Head of caudate nucleus (tissue), 42 donors: Measurements from ENCODE around the gene GRIA3.
A peak's percentile ranks its signal among the peaks of the same experiment; 100 is the strongest.
"Not testable (repeated sequence)": the region's sequence is repeated elsewhere in the genome, so short reads cannot be mapped to it uniquely, and the experiment has no call there.

Experiments
- DNase-seq, 42 donors: peaks; one replicate each; pipeline versions ENCODE4 v3.0.0 to v3.0.0-alpha.2; 2020 to 2021; ENCODE audit warnings: mixed read lengths in 7 of 42
- intact Hi-C: fragments of 100-400 bp; cut with DNase I; formaldehyde crosslinking; loops from one replicate; pipeline ENCODE4 v1.15.0; 2022

Gene GRIA3

DNA sequence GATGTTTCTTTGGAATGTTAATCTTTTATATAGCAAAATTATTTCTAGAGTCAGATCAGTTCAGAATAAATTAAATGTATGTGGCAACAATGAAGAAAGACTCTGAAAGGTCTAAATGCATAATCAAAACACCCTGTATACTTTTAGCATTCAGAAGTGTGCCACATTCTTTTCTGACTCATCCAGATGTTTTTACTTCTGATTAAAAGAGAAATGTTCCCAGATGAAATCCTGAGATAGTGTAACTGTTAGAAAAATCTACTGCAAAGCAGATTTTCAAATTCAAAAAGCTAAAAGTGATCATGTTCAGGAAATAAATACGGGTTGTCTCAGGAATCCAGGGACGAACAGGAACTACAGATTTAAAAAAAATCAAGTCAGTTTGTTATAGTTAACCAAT, 241.4 kb downstream of the GRIA3 start:
- DNase-seq: no peak
- intact Hi-C loops: loop anchor here (10.0 kb wide), 1 partner anchor 241 kb away; the partner anchor contains the start of gene GRIA3

DNA sequence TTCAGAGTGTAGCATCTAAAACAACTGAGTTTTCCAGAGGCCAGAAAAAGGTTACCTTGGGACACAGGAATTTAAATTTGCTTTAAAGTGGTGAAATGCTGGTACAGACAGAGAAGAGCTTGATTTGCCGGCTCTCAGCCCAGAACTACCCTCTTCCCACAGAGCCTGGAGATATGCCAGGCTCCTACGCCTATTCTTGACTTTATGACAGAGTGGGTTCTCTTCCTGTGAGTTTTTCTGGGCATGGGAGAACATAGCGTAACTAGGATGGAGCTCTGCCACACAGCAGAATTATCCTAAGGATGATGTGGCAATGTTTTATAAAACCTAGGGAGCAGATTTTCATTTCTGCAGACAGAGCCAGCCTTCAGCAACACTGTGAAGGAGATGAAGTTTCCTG, 241.8 kb downstream of the GRIA3 start:
- DNase-seq: peak in 30 of 42 donors; percentile 4 to 64 (median 26)

DNA sequence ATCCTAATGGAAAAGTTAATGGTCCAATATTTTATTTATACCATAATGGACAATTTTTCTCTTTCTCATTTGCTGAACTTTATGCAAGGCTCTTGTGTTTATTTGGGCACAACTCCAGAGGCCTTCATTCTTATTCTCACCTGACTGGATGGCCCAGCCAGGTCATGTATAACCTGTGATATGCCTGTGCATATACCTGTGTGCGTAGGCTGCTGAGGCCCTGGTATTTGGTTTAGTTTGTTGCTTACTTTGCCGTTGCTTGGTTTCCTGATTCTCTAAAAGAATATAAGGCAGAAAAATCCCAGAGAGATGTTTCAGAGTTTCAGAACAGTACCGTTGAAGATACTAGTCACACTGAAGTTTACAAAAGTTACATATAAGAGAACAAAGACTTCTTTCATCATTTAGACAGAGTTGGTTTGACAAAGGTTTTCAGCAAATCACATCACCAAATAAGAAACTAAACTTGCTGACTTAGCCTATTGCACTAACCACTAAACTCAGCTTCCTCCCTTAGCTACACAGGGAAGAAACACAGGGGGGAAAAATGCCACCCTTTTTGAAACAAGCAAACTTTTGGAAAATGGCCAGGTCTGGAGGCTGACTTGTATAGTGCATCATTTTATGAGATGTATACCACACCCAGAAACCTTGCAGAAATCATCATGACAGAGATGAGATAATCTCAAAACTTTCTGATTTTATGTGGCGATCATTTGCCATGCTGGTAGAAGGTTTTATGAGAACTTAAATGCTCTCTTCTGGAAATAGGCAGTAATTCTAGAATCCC, 248.5 kb downstream of the GRIA3 start:
- no peak for DNase-seq
- intact Hi-C loops: no loop called here

More for the DNA sequence above, 241.8 kb downstream of the GRIA3 start:
- intact Hi-C loops: loop anchor here (10.0 kb wide), 1 partner anchor 241 kb away; the partner anchor contains the start of gene GRIA3

DNA sequence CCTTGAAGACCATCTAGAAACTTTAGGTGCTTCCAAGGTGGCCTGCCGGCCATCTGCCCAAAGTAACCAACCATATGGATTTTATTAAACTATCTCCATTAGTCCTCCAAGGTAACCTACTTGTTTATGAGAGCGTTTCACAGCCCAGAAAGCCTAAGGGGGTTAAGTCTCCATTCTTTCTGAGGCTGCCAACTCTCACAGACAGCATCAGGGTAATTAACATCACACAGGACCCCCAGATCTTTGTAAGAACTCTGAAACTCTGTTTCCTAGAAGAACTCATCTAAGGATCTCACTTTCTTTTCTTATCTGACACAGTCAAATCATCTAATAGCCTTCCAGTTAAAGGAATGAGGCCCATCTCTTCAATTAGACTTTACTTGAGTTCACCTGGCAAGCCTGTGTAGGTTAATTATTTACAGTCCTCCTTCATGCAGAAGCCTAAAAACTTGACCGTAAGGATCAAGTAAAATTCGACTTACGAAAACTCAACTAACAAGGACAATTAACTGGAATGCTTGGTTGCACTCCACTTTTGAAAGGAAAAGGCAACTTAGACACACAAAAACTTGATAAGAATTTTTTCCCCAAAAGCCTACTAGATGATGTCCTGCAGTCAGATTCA, 252.5 kb downstream of the GRIA3 start:
- intact Hi-C loops: no loop called here
- no peak for DNase-seq

DNA sequence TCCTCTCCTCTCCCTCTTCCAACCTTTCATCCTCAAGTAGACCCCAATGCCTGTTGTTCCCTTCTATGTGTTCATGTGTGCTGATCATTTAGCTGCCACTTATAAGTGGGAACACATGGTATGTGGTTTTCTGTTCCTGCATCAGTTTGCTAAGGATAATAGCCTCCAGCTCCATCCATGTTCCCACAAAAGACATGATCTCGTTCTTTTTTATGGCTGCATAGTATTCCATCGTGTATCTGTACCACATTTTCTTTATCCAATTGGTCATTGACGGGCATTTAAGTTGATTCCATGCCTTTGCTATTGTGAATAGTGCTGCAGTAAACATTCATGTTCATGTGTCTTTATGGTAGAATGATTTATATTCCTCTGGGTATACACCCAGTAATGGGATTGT, 255.8 kb downstream of the GRIA3 start:
- intact Hi-C loops, DNase-seq: not testable (repeated sequence)

DNA sequence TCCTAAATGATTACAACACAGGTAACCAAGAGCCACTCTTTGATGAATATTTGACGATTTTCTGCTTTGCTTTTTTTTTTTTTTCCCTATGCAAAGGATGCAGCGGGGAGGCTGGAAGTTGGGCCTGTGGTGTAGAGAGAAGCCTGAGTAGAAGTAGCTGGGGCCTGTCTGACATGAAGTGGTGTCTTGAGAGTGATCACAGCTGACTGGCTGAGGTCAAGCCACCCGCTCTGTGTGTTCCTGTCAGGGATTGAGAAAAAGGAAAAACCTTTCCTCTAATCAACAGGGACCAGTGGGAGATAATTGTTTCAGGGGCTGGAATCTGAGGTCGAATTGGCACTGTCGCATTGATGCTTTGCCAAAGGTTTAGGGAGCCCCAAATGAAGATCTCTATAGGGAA, 258.7 kb downstream of the GRIA3 start:
- intact Hi-C loops: no loop called here
- DNase-seq: no peak

DNA sequence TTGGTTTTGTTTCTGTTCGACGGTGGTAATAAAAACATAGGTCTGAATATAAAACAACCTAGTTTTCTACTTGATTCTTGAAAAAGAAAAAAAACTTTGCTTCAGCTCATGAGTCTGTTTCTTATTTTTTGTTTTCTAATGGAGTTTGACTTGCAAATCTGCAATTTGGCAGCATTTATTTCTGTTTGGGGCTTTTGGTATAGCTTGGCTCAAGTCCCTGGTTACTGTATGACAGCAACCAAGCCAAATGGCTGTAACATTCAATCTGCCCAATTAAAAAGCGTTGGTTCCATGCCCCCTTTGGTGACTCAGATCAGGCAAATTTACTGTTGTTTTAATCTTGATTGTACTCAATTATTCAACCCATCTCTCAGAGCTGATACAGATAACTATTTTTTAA, 263.4 kb downstream of the GRIA3 start:
- DNase-seq: no peak
- intact Hi-C loops: no loop called here

DNA sequence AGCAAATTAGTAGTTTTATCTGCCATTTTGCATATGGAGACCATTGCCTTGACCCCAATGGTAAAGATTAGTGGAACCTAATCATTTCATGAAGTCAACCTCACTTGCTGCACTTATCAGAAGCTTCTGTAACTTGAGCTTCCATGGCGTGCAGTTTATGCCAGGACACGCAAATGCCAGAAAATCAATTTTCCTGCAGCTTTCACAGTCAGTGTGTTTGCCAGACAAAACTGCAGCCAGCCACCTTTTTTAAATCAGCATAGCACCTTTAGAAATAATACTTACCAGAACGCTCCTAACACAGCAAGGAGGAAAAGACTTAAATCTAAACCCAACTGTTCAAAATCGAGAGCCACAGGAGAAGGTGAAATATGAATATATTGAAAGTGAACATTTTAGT, 265.3 kb downstream of the GRIA3 start:
- DNase-seq: no peak
- intact Hi-C loops: no loop called here

DNA sequence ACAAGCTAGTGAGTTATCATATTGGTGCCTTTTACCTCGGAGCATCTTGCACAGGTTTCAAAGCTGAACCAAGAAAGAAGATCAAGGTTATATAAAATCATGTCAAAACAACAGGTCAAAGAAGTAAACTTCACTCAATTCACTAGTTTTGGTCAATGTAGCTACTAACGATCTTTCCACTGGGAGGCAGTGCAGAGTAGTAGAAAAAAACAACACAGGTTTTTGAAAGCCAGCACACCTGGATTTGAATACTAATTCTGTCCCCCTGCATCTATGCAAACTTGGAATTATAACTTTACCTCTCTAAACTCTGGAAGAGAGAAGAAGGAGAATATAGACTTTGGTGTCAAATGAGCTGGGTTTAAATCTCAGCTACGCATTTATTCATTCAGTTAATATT, 266.1 kb downstream of the GRIA3 start:
- intact Hi-C loops: no loop called here

DNA sequence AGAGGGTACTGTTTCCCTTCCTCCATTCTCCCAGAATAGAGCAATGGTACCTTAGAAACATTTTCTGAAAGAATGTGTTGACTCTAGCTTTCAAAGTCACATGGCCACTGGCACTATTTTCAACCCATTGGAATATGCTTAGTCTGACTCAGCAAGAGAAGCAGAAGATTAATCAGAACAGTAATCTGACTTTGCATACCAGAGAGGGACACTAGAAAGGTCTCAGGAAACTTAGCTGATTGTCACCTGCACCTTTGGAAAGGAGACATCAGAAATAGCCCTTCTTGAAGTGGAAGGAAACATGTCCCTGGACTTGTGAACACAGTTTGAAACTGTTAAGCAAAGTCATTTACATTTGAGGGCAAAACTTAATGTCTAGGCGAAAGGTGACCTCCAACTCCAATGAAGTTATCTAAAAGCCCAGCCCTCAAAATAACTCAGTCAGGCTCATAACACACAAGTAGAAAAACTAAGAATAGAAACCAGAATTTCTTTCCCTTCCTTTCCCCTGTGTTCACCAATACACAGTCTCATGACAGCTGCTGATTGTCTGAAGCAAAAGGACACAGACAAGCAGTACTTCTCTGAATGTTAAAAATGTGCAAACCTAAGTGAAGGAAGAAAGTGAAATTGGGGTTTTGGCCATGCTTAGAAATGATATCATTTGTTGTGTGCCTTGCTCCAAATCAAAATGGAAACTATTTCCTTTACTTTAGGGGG, 270.8 kb downstream of the GRIA3 start:
- DNase-seq: no peak
- intact Hi-C loops: no loop called here

More for the DNA sequence above, 266.1 kb downstream of the GRIA3 start:
- DNase-seq: no peak

DNA sequence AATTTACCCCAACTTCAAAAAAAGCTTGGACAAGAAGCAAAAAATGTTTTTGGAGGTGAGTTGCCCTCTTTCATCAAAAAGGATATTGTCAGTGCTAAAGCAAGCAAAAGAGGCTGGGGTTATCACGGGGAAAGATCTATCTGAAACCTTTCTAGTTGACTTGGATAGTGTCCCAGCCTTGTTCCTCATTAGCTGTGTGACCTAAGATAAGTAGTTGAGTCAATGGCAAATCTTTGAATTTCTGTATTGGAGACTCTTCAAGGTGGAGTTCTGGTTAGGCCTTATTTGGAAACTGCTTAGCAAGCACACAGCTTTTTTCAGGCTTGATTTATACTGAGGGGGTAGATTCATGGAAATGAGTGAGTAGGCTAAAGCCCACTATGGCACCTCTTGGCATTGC, 271.6 kb downstream of the GRIA3 start:
- intact Hi-C loops: no loop called here
- no peak for DNase-seq

DNA sequence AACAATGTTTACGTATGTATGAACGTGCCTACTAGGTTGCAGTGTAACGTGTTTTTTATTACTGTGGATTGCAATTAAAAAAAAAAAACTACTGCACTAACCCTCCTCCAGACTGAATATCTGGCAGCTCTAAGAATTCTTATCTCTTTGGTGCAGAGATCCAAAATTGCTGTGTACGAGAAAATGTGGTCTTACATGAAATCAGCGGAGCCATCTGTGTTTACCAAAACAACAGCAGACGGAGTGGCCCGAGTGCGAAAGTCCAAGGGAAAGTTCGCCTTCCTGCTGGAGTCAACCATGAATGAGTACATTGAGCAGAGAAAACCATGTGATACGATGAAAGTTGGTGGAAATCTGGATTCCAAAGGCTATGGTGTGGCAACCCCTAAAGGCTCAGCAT, 280.6 kb downstream of the GRIA3 start:
- no peak for DNase-seq
- intact Hi-C loops: no loop called here

DNA sequence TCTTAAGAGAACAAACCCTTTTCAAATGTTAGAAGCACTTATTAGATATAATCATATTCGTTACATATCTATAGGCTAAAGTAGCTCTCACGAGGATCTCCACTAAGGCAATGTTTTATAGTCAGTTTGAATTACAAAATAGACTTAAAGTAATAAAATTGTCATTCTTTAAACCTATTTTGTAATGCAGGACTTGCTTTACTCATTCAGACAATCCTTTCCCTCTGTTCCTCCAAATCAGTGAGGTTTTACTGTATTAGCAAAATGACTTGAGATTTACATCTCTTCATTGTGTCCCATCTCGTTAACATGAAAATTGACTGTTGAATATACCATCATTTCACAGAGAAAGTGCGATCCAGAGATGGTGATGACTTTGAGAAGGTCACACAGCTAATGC, 284.4 kb downstream of the GRIA3 start:
- DNase-seq: no peak
- intact Hi-C loops: no loop called here

DNA sequence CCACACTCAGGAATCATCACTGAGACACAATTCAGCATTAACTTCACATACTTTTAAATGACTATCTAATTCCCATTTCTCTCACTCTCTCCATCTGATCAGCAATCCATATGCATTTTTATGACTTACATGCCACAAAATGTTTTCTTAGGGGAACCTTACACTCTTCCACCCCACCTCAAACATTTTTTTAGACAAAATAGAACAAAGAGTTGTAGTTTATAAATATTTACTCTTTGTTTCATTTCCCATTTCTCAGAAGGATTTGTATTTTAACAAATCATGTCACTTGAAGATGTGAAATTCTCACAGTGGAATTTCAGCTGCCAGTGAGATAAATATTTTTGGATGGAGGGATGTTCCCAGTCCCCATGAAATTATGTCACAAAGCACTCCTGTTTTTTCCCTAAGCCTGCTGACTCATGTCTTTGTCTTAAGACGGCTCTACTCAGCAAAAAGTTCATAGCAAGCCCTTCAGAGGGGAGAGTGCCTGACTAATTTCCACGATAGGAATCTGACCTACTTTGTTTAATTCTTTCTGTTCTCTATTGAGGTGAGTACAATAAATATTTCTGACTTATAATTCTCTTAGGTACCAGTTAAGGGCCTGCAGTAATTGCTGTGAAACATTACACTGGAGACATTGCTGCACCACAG, 291.1 kb downstream of the GRIA3 start:
- intact Hi-C loops: no loop called here
- peak in 2 of 42 donors; percentile 11 to 36 for DNase-seq

DNA sequence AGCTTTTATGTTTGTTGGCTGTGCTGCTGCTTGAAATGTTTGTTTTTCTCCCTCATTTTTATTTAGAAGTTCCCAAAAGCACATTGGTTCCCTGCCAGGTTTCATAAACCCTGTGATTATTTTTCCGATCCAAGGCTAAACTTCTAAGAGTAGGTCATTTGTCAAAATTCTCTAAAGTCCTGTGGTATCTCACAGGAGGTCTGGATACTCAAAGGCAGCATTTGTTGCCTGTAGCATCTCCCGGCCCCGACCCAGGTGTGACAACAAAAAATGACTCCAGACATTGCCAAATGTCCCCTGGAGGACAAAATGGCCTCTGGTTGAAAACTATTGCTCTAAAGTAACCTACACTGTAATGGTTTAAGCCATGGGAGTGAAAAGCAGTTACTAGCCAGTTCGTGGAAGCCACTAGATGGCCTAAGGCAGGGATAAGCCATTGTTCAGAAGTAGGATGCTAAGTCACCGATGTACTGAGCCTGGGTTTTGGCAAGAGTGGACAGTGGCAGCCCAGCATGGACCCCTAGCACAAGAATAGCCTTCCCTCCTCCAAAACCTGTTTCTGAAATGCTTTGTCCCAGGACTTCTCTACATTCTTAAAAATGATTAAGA, 292.6 kb downstream of the GRIA3 start:
- no peak for DNase-seq
- intact Hi-C loops: no loop called here

DNA sequence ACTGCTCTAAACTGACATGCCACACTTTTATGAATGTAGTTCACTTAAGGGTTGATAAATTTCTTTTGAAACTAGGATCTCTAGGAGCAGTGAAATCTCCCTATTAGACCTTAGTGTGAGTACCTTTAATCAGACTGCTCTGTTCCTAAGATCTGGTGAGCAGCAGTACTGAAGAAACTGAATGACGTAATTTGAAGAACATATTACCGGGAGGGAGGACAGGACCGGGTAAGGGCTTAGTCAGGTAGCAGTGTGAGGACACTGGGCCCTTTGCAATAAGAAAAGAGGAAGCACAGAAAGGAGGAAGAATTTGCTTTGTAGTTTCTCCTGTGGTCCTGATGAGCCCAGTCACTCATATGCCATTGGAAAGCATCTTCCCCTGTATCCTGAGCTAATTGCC, 293.6 kb downstream of the GRIA3 start:
- intact Hi-C loops: no loop called here
- DNase-seq: no peak

DNA sequence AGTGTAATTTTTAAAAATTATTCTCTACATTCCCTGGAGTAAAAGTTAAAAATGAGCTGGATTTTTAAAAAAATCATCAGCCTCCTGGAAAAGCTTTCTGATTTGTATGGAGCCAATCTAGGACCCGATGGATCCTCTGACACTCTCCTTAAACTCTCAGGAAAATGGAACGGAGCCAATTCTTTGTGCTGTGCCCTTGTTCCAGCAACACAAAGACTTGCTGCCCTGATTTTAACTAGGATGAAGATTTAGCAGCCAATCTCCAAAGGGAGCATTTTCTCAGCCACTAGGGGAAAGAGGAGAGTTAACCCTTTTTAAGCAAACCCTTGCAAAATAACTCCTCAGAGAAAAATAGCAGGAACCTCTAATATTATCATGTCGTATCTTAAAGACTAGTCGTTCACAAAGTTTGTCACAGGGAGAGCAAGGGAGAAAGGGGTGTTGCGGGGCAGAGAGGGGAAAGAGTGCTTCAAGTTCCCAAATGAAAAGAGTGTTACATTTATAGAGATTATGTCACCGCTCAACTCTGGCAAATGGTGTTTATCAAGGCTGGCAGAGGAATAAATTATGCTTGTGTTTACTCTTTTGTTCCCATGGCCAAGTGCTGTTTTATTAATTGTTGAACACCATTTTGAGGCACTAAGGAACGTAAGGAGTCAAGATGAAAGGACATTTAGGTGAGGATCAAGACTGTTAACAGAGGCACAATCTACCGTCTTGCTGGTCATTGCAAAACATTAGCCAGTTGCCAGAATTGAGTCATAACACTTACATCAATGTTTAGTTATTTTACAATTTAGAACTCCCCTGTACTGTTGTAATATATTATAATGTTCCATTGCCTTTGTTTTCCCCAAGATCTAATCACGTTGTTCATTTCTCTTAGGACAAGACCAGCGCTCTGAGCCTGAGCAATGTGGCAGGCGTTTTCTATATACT, 298.1 kb downstream of the GRIA3 start:
- intact Hi-C loops: no loop called here
- DNase-seq: no peak

DNA sequence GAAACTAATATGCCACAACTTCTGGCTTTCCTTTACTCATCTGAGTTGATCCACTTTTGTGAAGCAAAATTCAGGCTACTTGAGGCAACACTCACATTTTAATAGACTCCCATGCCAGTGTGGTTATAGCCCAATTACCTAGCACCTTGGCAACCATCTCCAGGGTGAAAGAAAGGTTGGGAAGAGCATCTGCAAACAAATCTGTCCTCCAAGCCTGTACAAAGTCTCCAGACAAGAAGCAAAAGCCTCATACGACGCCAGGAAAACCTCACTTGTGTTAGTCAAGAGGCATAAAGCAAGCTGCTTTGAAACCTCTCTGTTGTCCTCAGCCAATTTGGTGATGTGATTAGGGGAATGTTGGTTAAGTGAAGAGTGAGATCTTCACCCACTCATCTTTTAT, 302.2 kb downstream of the GRIA3 start:
- peak in 1 of 42 donors; percentile 13 for DNase-seq
- intact Hi-C loops: no loop called here
